Immature natural killer cell (primary cell): ENCODE measurements around the gene PRPF40B. TPM values are rescaled to one million over a fixed set of nuclear protein-coding genes. Genes with fewer than 3 reads are reported as not detected.

Experiments used
- DNase-seq, 3 donors: peaks; one replicate each; pipeline ENCODE4 v3.0.0; 2022; ENCODE audit warnings: mixed read lengths in 1 of 3
- H3K27ac Mint-ChIP-seq, 6 donors: one replicate each; pipeline ENCODE4 v1.8.0; 2020; ENCODE audit warnings: mixed read lengths in 6 of 6, mild to moderate bottlenecking in 5 of 6, inconsistent platforms in 4 of 6, moderate library complexity in 3 of 6
- H3K27me3 Mint-ChIP-seq, 3 donors: one replicate each; pipeline ENCODE4 v1.8.0; 2020 to 2021; ENCODE audit warnings: low read depth in 3 of 3, mild to moderate bottlenecking in 3 of 3, mixed read lengths in 3 of 3, moderate library complexity in 3 of 3, inconsistent platforms in 1 of 3
- H3K36me3 Mint-ChIP-seq, 3 donors: one replicate each; pipeline ENCODE4 v1.8.0; 2020; ENCODE audit warnings: mixed read lengths in 3 of 3, inconsistent platforms in 2 of 3, mild to moderate bottlenecking in 2 of 3
- H3K4me1 Mint-ChIP-seq, 2 donors: one replicate each; pipeline ENCODE4 v1.8.0; 2020; ENCODE audit warnings: inconsistent platforms in 2 of 2, mild to moderate bottlenecking in 2 of 2, mixed read lengths in 2 of 2, moderate library complexity in 1 of 2
- H3K4me3 Mint-ChIP-seq, 5 donors: one replicate each; pipeline ENCODE4 v1.8.0; 2020; ENCODE audit warnings: mild to moderate bottlenecking in 5 of 5, mixed read lengths in 5 of 5, inconsistent platforms in 3 of 5, moderate library complexity in 3 of 5
- H3K9me3 Mint-ChIP-seq, 6 donors: one replicate each; pipeline ENCODE4 v1.8.0; 2020; ENCODE audit warnings: mild to moderate bottlenecking in 6 of 6, mixed read lengths in 6 of 6, inconsistent platforms in 4 of 6, moderate library complexity in 3 of 6
- polyA plus RNA-seq, 3 donors: library from polyadenylated mRNA; unstranded; fragments of 300-500 nt; fragmentation: Illumina TruSeq; gene quantifications; one replicate each; pipeline ENCODE4 v1.2.3, GENCODE V29; 2021

Gene PRPF40B
- polyA plus RNA-seq: 1 to 10 TPM; 2.4 to 3.2 (median 2.8) TPM

DNA sequence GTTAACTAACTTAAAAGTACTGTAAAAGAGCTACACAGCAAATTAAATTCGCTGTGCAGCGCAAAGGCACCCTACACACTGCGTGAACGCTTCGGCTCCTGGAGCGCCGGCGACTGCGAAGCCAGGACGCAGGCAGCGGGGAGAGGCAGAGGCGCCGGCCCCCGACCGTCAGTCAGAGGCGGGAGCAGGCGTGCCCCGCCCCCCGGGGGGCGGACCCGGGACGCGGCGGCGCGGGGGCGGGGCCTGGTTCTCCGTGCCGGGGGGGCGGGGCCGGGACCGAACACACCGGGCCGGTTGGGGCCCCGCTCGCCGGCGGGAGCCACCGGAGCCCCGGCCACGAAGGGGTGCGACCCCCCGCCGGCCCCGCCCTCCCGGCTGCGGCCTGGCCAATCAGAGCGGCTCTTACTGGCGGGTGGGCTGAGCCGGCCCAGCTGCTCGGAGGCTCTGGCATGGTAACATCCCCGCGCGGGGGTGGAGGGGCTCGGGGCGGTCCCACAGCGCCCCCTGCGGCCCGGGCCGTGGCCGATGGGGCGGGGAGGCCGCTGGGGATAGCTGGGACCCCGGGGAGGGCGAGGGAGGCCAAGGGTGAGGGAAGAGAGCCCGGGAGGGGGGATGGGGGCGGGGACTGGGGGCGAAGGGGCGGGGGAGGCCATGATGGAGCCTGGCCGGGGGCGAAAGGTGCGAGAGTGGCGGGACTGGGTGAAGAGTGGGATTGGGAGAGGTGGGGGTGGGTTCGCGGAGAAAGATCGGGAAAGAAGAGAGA lies at the start of gene PRPF40B:
PRPF40B (plus strand) TSS at position 420 of the 763 bp plus-strand sequence; CDS start at position 450, 30 bp downstream.
- Mint-ChIP-seq H3K4me1 (peaks cover 25 to 28% of the 10 kb centered on the region in 2 donors), H3K9me3 (no peaks in the 10 kb centered on the region), H3K4me3 (peak within 1 kb of the TSS; percentile 87 to 93 (median 88)), H3K27me3 (peaks cover 8 to 21% (median 10%) of the 10 kb centered on the region in 3 donors), H3K36me3 (no peaks in the 10 kb centered on the region), H3K27ac (peak within 1 kb of the TSS; percentile 81 to 94 (median 91))
- DNase-seq: peak; percentile 84 to 88 (median 88)

DNA sequence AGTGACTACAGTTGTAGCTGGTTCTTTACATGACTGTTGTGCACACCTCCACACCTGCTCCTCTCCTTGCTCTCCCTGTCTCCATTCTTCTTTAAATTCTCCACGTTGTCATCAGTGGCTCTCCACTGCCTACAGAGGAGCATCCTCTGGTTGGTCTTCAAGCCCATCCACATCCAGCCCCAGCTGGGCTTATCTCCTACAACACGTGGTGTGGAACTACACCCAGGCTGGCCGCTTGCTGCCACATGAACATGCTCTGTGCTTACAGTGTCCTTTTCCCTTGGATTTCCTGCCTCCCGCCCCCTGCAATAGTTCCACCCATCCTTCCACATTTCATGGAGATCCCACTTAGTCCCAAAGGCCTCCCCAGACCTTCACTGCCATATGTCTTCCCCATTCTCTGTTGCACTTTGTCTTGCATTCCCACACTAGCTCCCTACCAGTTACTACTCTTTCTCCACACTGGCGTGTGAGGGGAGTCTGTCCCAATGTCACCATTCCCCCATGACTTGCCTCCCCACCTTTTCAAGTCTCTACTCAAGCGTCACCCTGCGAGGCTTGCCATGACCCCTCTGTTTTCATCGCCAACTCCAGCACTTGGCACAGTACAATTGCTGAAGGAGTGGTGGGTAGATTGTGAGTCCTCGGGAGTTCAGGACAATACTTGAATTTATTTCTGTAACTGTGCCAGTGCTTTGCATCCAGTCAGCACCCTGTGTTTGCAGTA lies 45.6 kb upstream of the PRPF40B start:
- Mint-ChIP-seq H3K27me3 (peaks cover 0 to 6% (median 3%) of the 10 kb centered on the region in 3 donors), H3K4me3 (no peak overlapping the region), H3K27ac (no peak overlapping the region), H3K4me1 (no peaks in the 10 kb centered on the region), H3K9me3 (no peaks in the 10 kb centered on the region), H3K36me3 (peaks cover 8 to 12% (median 10%) of the 10 kb centered on the region in 3 donors)
- no peak for DNase-seq

DNA sequence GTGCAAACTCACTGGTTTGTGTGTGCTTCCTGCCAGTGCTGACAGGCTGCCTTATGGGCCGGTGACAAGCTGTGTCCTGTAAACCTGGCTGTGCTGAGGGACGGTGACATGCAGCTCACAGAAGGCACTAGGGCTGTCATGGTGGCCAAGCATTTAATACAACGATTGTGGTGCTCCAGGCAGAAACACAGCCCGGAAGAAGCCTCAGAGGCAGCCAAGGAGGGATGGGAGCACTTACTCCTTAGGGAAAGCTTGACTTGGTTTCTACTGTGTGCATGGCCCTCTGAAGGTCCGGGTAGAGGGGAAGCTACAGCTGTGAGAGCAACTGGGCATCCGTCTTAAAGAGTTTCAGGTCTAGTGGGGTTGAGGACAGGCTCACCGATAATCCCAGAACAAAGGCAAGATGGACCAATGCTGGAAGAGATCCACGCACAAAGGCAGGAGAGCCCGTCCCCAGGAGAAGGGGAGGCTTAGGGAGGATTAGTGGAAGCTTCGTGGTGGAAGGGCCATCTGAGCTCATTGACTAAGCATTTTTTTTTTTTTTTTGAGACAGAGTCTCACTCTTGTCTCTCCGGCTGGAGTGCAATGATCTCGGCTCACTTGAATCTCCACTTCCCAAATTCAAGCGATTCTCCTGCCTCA lies 44.8 kb upstream of the PRPF40B start:
- no peaks in the 10 kb centered on the region for H3K4me1 Mint-ChIP-seq
- no peak for DNase-seq
- peaks cover 0 to 6% (median 3%) of the 10 kb centered on the region in 3 donors for H3K27me3 Mint-ChIP-seq
- H3K36me3 Mint-ChIP-seq: peaks cover 8 to 11% (median 10%) of the 10 kb centered on the region in 3 donors
- no peak overlapping the region for H3K27ac Mint-ChIP-seq
- H3K4me3 Mint-ChIP-seq: no peak overlapping the region
- no peaks in the 10 kb centered on the region for H3K9me3 Mint-ChIP-seq

DNA sequence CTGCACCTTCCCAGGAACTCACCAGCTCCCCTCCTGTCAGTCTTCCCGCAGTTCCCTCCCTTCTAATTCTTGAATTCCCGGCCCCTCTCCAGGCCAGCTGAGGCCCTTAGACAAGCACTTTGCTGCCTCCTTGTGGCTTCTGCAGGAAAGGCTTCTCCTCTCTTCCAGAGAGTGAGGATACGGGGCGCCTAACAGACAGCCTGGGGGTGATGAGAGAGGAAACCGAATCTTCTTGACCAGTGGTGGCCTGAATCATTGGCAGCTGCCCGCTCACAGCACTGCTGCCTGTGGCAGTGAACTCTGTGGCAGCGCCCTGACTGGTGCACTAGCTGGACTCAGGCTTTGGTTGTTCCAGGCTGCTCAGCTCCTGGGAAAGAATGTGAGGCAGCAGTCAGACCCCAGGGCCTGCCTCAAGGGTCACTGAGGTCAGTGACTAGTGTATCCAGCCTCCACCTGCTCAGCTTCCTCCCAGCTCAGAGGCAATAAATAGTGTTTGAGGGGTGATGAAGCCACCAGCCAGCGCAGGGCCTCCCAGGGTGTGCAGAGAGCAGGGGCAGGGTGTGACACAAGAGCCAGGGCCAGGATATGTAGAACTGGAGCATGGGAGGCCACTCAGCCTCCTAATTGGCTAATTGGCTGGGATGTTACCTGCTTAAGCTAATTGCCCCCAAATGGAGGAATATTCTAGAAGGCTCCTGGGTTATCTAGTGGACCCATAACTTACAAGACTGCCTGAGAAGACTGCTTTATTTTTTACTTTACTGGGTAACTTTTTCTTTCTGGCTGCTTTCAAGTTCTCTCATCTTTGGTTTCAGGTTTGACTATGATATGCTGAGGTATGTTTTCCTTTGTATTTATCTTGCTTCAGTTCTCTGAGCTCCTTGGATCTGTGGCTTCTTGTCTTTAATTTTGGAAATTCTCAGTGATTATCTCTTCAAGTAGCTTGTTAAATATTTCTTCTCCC lies 42.5 kb upstream of the PRPF40B start:
- Mint-ChIP-seq H3K36me3 (peaks cover 4 to 7% (median 7%) of the 10 kb centered on the region in 3 donors), H3K27me3 (peaks cover 0 to 6% (median 3%) of the 10 kb centered on the region in 3 donors), H3K4me3 (no peak overlapping the region), H3K4me1 (no peaks in the 10 kb centered on the region), H3K27ac (peak overlapping the region in 1 of 6 donors; percentile 63), H3K9me3 (no peaks in the 10 kb centered on the region)
- DNase-seq: peak; percentile 33 to 38 (median 33)

DNA sequence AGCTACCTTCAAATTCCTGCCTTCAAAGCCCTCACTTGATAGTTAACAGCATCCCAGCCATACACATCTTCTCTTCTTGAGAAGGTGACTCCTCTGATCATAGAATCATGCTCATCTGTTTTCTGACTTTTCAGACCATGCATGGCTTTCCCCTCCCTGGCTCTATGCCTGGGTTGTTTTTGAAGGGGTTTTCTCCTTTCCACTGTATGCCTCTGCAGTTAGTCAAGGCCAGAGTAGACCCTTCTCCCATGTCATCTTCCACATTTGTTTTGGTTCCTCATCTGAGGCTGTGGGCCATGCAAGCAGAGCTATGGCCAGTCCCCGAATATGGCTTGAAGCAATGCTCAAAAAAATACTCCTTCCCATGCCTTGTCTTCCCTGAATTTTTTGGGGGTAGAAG lies 41.2 kb upstream of the PRPF40B start:
- H3K27ac Mint-ChIP-seq: no peak overlapping the region
- DNase-seq: no peak
- peaks cover 4 to 8% (median 7%) of the 10 kb centered on the region in 3 donors for H3K36me3 Mint-ChIP-seq
- H3K9me3 Mint-ChIP-seq: no peaks in the 10 kb centered on the region
- peaks cover 0 to 6% (median 3%) of the 10 kb centered on the region in 3 donors for H3K27me3 Mint-ChIP-seq
- H3K4me3 Mint-ChIP-seq: no peak overlapping the region
- H3K4me1 Mint-ChIP-seq: no peaks in the 10 kb centered on the region

- Mint-ChIP-seq H3K4me1 (no peaks in the 10 kb centered on the region), H3K27me3 (peaks cover 0 to 6% (median 3%) of the 10 kb centered on the region in 3 donors), H3K4me3 (no peak overlapping the region), H3K27ac (no peak overlapping the region), H3K36me3 (peaks cover 4 to 8% (median 7%) of the 10 kb centered on the region in 3 donors), H3K9me3 (no peaks in the 10 kb centered on the region)
- no peak for DNase-seq
Observed at GRCh38 chr12:49582850-49583249, 40.5 kb upstream of the PRPF40B start.

GRCh38 chr12:49583366-49584094 lies 39.8 kb upstream of the PRPF40B start:
- DNase-seq: no peak

DNA sequence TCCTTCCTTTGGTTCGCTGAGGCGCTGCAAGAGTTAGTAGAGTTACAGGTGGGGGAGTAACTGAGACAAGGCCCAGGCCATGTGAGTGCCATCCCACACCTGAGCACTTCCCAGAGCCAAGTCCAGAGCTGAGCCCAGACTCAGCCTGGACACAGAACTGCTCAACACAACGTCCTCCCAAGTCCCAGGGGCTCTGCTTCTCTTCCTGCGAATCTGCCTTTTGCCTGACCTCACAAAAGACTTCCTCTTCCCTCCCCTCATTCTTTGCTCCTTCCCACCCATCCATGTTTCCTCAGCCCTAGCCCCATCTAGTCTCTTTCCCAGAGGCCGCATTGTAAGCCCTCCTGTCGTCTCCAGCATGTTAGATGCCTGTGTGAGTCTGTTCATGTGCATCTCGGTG lies 38.8 kb upstream of the PRPF40B start:
- Mint-ChIP-seq H3K36me3 (peaks cover 4 to 13% (median 7%) of the 10 kb centered on the region in 3 donors), H3K9me3 (no peaks in the 10 kb centered on the region), H3K27ac (no peak overlapping the region), H3K4me3 (no peak overlapping the region), H3K4me1 (no peaks in the 10 kb centered on the region), H3K27me3 (peaks cover 0 to 6% (median 3%) of the 10 kb centered on the region in 3 donors)
- no peak for DNase-seq

More at GRCh38 chr12:49583366-49584094, 39.8 kb upstream of the PRPF40B start:
- H3K4me3 Mint-ChIP-seq: no peak overlapping the region
- peaks cover 0 to 6% (median 3%) of the 10 kb centered on the region in 3 donors for H3K27me3 Mint-ChIP-seq
- no peaks in the 10 kb centered on the region for H3K9me3 Mint-ChIP-seq
- H3K4me1 Mint-ChIP-seq: no peaks in the 10 kb centered on the region
- H3K27ac Mint-ChIP-seq: no peak overlapping the region
- H3K36me3 Mint-ChIP-seq: peaks cover 4 to 8% (median 7%) of the 10 kb centered on the region in 3 donors

GRCh38 chr12:49585477-49586459 lies 37.6 kb upstream of the PRPF40B start:
- no peak for DNase-seq
- Mint-ChIP-seq H3K36me3 (peaks cover 4 to 14% (median 13%) of the 10 kb centered on the region in 3 donors), H3K9me3 (peaks cover 0 to 2% (median 0%) of the 10 kb centered on the region in 6 donors), H3K27me3 (peaks cover 0 to 6% (median 1%) of the 10 kb centered on the region in 3 donors), H3K4me1 (no peaks in the 10 kb centered on the region), H3K27ac (no peak overlapping the region), H3K4me3 (no peak overlapping the region)

DNA sequence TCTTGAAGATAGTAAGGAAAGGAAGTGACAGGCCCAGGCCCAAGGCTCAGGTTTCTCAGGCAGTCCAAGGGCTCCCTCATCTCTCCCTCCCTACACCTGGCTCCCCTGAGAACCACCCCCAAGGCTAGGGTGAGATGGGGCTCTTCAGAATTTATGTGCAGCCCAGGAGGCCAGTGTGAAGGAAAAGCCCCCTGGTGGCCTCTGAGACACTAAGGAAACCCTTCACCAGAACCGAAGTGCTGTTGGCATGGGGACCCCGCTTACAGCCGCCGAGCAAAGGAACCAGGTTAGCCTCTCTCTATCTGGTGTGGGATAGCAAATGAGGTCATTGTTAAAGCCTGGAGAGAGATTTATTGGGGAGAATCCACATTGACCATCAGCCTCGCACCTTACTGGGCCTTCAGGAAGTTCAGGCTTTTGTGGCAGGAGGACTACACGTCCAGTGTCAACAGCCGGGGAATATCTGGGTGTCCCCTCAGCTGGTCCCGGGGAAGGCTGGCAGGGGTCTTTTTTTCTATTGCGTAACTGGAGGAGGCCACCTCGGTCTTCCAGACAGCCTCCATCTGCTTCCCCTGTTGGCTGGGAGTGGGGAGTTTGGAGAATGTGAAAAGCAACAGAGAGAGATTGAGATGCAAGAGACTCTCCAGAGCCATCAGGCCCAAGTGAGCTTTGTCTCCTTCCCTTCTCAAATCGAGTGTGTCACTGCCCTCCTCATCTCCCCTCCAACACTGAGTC lies 36.0 kb upstream of the PRPF40B start:
- no peak for DNase-seq
- H3K27me3 Mint-ChIP-seq: peaks cover 0 to 3% (median 0%) of the 10 kb centered on the region in 3 donors
- H3K9me3 Mint-ChIP-seq: peaks cover 0 to 2% (median 0%) of the 10 kb centered on the region in 6 donors
- peaks cover 4 to 20% (median 16%) of the 10 kb centered on the region in 3 donors for H3K36me3 Mint-ChIP-seq
- H3K4me1 Mint-ChIP-seq: no peaks in the 10 kb centered on the region
- H3K4me3 Mint-ChIP-seq: no peak overlapping the region
- H3K27ac Mint-ChIP-seq: no peak overlapping the region

- H3K4me3 Mint-ChIP-seq: no peak overlapping the region
- H3K4me1 Mint-ChIP-seq: no peaks in the 10 kb centered on the region
- no peaks in the 10 kb centered on the region for H3K27me3 Mint-ChIP-seq
- peaks cover 4 to 20% (median 16%) of the 10 kb centered on the region in 3 donors for H3K36me3 Mint-ChIP-seq
- DNase-seq: no peak
- peaks cover 0 to 2% (median 0%) of the 10 kb centered on the region in 6 donors for H3K9me3 Mint-ChIP-seq
- H3K27ac Mint-ChIP-seq: peak overlapping the region in 1 of 6 donors; percentile 45
Observed at GRCh38 chr12:49588281-49588680, 35.1 kb upstream of the PRPF40B start.
